Measurements from ENCODE around the gene KLHL22. TPM values are rescaled to one million over a fixed set of nuclear protein-coding genes. Genes with fewer than 3 reads are reported as not detected.

The KLHL22 gene
- total RNA-seq, 1 donor from 2014 or later = 13.5 TPM

- DNase-seq = no peak
- intact Hi-C loops (cut with DNase I) = no loop called here
These were observed 55.5 kb downstream of the KLHL22 start for GRCh38 chr22:20439928-20440575.

GRCh38 chr22:20439556-20439927 is 56.1 kb downstream of the KLHL22 start:
- DNase-seq = no peak
- no peak for ATAC-seq (ENCODE audit: poor library complexity)
- intact Hi-C loops (cut with DNase I) = no loop called here

More at GRCh38 chr22:20439928-20440575, 55.5 kb downstream of the KLHL22 start:
- ATAC-seq (ENCODE audit: poor library complexity) = no peak

- peak; percentile 30 for ATAC-seq (ENCODE audit: poor library complexity)
- intact Hi-C loops (cut with DNase I) = no loop called here
- DNase-seq = peak; percentile 51
These were observed 56.7 kb downstream of the KLHL22 start for GRCh38 chr22:20438678-20439492.

- no peak for DNase-seq
- intact Hi-C loops (cut with DNase I) = no loop called here
- ATAC-seq (ENCODE audit: poor library complexity) = no peak
These were observed 57.2 kb downstream of the KLHL22 start for GRCh38 chr22:20438427-20438677.

- intact Hi-C loops (cut with DNase I) = no loop called here
These were observed 57.8 kb downstream of the KLHL22 start, which contains the start of gene SCARF2 for GRCh38 chr22:20437613-20438426. Gene SCARF2 (minus strand): TSS chr22:20437825. CDS start chr22:20437754, 71 bp downstream.

GRCh38 chr22:20436768-20437612 is 58.6 kb downstream of the KLHL22 start:
- intact Hi-C loops (cut with DNase I) = no loop called here
- ATAC-seq (ENCODE audit: poor library complexity) = peak; percentile 7
- DNase-seq = no peak

More at GRCh38 chr22:20437613-20438426, 57.8 kb downstream of the KLHL22 start, which contains the start of gene SCARF2:
- ATAC-seq (ENCODE audit: poor library complexity) (peak; percentile 73), DNase-seq (peak; percentile 74)

- intact Hi-C loops (cut with DNase I) = no loop called here
- peak; percentile 39 for ATAC-seq (ENCODE audit: poor library complexity)
- DNase-seq = peak; percentile 60
These were observed 59.3 kb downstream of the KLHL22 start for GRCh38 chr22:20436307-20436767.

- DNase-seq (no peak), ATAC-seq (ENCODE audit: poor library complexity) (no peak)
- intact Hi-C loops (cut with DNase I) = no loop called here
These were observed 59.9 kb downstream of the KLHL22 start for GRCh38 chr22:20435436-20436306.

- ATAC-seq (ENCODE audit: poor library complexity) (no peak), DNase-seq (no peak)
- intact Hi-C loops (cut with DNase I) = no loop called here
These were observed 60.8 kb downstream of the KLHL22 start for GRCh38 chr22:20434773-20435172.

GRCh38 chr22:20434264-20434751 is 61.3 kb downstream of the KLHL22 start:
- ATAC-seq (ENCODE audit: poor library complexity) (no peak), DNase-seq (no peak)
- intact Hi-C loops (cut with DNase I) = no loop called here

- DNase-seq = no peak
- intact Hi-C loops (cut with DNase I) = no loop called here
These were observed 61.8 kb downstream of the KLHL22 start for GRCh38 chr22:20433686-20434241.

GRCh38 chr22:20433191-20433590 is 62.4 kb downstream of the KLHL22 start:
- DNase-seq (no peak), ATAC-seq (ENCODE audit: poor library complexity) (no peak)
- intact Hi-C loops (cut with DNase I) = no loop called here

More at GRCh38 chr22:20433686-20434241, 61.8 kb downstream of the KLHL22 start:
- no peak for ATAC-seq (ENCODE audit: poor library complexity)

GRCh38 chr22:20432244-20432686 is 63.3 kb downstream of the KLHL22 start:
- DNase-seq = no peak
- intact Hi-C loops (cut with DNase I) = no loop called here
- no peak for ATAC-seq (ENCODE audit: poor library complexity)

GRCh38 chr22:20431511-20432192 is 63.9 kb downstream of the KLHL22 start:
- ATAC-seq (ENCODE audit: poor library complexity) (no peak), DNase-seq (no peak)
- intact Hi-C loops (cut with DNase I) = no loop called here

GRCh38 chr22:20430720-20431510 is 64.7 kb downstream of the KLHL22 start:
- intact Hi-C loops (cut with DNase I) = no loop called here
- ATAC-seq (ENCODE audit: poor library complexity) (peak; percentile 71), DNase-seq (peak; percentile 69)
